Ishikawa (cell line): Measurements from ENCODE around the gene PDE4D.

Source experiments
- CEBPB ChIP-seq: IDR thresholded peaks from 2 replicates; pipeline ENCODE4 v1.6.1; 2012
- CREB1 ChIP-seq: IDR thresholded peaks from 2 replicates; pipeline ENCODE4 v1.6.1; 2012; ENCODE audit warnings: low read depth
- EGR1 ChIP-seq: IDR thresholded peaks from 2 replicates; pipeline ENCODE4 v1.6.1; 2012
- EP300 ChIP-seq: IDR thresholded peaks from 2 replicates; pipeline ENCODE4 v1.6.1; 2012; ENCODE audit warnings: borderline replicate concordance
- MAX ChIP-seq: IDR thresholded peaks from 2 replicates; pipeline ENCODE4 v1.6.1; 2012
- NFIC ChIP-seq: IDR thresholded peaks from 2 replicates; pipeline ENCODE4 v1.6.1; 2012
- TAF1 ChIP-seq: IDR thresholded peaks from 2 replicates; pipeline ENCODE4 v1.6.1; 2012; ENCODE audit warnings: low read depth, mild to moderate bottlenecking
- YY1 ChIP-seq: IDR thresholded peaks from 2 replicates; pipeline ENCODE4 v1.6.1; 2012; ENCODE audit warnings: low read depth

GRCh38 chr5:59617186-59617771 is 276.2 kb downstream of the PDE4D start:
- TF ChIP-seq MAX (no peak), YY1 (no peak), CREB1 (no peak), EP300 (no peak), NFIC (no peak), TAF1 (no peak), CEBPB (no peak), EGR1 (no peak)
